Mononuclear cell (primary cell): ENCODE results near the gene B4GALT5. TPM values are rescaled to one million over a fixed set of nuclear protein-coding genes. Genes with fewer than 3 reads are reported as not detected.
"Not testable (repeated sequence)": the region's sequence is repeated elsewhere in the genome, so short reads cannot be mapped to it uniquely, and the experiment has no call there.

Source experiments
- H3K27me3 ChIP-seq: 2 replicates; pipeline ENCODE4 v1.6.0; 2011; ENCODE audit warnings: low read length, control low read depth; ENCODE audit not compliant: insufficient read depth
- H3K4me1 ChIP-seq: 2 replicates; pipeline ENCODE4 v1.5.1; 2011; ENCODE audit warnings: mild to moderate bottlenecking, low read length, control low read depth; ENCODE audit not compliant: insufficient read depth
- H3K4me3 ChIP-seq: 2 replicates; pipeline ENCODE4 v1.5.1; 2011; ENCODE audit warnings: mild to moderate bottlenecking, low read length, moderate library complexity
- H3K9me3 ChIP-seq: 2 replicates; pipeline ENCODE4 v1.5.1; 2011; ENCODE audit warnings: low read depth, mild to moderate bottlenecking, control low read depth, low read length
- total RNA-seq: library from RNA; depleted of rRNA; stranded (reverse); fragments of >200 nt; gene quantifications from one replicate; pipeline ENCODE4 v1.2.3, GENCODE V29; 2012

The B4GALT5 gene
- total RNA-seq, 1 donor: 16.0 TPM

GRCh38 chr20:49630396-49630951, 83.2 kb downstream of the B4GALT5 start:
- no peaks in the 10 kb centered on the region for H3K9me3 ChIP-seq
- H3K4me1 ChIP-seq: peaks cover 6% of the 10 kb centered on the region
- no peaks in the 10 kb centered on the region for H3K27me3 ChIP-seq
- H3K4me3 ChIP-seq: no peak overlapping the region

DNA sequence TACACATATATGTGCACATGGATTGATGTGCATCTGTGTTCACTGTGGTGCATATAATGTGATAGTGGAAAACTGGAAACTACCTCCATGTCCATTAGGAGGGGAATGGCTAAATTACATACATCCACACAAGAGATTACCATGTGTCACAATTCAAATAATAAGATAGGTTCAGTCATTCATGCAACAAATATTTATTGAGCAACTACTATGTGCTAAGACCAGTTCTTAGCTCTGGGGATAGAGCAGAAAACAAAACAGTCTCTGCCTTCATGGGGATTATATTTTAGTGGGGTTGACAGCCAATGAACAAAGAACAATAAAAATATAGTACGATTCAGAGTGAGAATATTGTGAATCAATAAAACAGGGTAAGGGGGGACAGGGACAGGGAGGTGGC, 84.1 kb downstream of the B4GALT5 start:
- no peaks in the 10 kb centered on the region for H3K9me3 ChIP-seq
- H3K4me1 ChIP-seq: peaks cover 8% of the 10 kb centered on the region
- H3K4me3 ChIP-seq: no peak overlapping the region
- H3K27me3 ChIP-seq: no peaks in the 10 kb centered on the region

- H3K4me1 ChIP-seq, H3K9me3 ChIP-seq, H3K27me3 ChIP-seq, H3K4me3 ChIP-seq: not testable (repeated sequence)
Measured at GRCh38 chr20:49628280-49628679, 85.4 kb downstream of the B4GALT5 start.

GRCh38 chr20:49627329-49627761, 86.3 kb downstream of the B4GALT5 start:
- Histone ChIP-seq H3K27me3 (no peaks in the 10 kb centered on the region), H3K4me3 (no peak overlapping the region), H3K9me3 (no peaks in the 10 kb centered on the region), H3K4me1 (peaks cover 8% of the 10 kb centered on the region)

DNA sequence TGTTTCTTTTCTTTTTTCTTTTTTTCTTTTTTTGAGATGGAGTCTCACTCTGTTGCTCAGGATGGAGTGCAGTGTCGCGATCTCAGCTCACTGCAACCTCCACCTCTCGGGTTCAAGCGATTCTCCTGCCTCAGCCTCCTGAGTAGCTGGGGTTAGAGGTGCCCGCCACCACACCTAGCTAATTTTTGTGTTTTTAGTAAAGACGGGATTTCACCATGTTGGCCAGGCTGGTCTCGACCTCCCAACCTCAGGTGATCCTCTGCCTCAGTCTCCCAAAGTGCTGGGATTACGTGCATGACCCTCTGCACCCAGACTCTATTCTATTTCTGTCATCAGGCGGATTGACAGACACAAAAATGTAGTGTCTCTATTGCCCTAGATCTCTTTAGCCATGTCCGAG, 88.7 kb downstream of the B4GALT5 start:
- H3K9me3 ChIP-seq, H3K27me3 ChIP-seq, H3K4me3 ChIP-seq: not testable (repeated sequence)
- peaks cover 20% of the 10 kb centered on the region for H3K4me1 ChIP-seq

- Histone ChIP-seq H3K9me3 (no peaks in the 10 kb centered on the region), H3K4me3 (no peak overlapping the region), H3K27me3 (no peaks in the 10 kb centered on the region), H3K4me1 (peaks cover 23% of the 10 kb centered on the region)
Measured at GRCh38 chr20:49624317-49624716, 89.4 kb downstream of the B4GALT5 start.

DNA sequence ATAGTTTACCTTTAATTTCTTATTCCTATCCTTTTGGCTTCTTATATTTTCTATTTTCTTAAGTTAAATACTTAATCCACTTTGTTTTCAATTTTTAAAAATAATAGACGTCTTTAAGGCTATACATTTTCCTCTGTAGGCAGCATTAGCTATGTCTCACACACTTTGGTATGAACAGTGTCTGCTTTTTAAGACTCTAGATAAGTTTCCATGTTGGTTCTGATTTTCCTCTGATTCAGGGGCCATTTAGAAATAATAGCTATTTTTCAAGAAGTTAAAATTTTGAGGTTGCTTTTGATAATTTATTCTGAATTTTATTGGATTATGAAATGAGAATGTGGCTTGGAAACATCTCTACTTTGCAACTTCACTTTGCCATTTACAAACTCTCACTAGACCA, 91.4 kb downstream of the B4GALT5 start:
- no peak overlapping the region for H3K4me3 ChIP-seq
- no peaks in the 10 kb centered on the region for H3K27me3 ChIP-seq
- no peaks in the 10 kb centered on the region for H3K9me3 ChIP-seq
- peaks cover 23% of the 10 kb centered on the region for H3K4me1 ChIP-seq

- no peaks in the 10 kb centered on the region for H3K27me3 ChIP-seq
- H3K9me3 ChIP-seq: no peaks in the 10 kb centered on the region
- no peak overlapping the region for H3K4me3 ChIP-seq
- peaks cover 18% of the 10 kb centered on the region for H3K4me1 ChIP-seq
Measured at GRCh38 chr20:49620364-49621240, 93.1 kb downstream of the B4GALT5 start.

GRCh38 chr20:49619113-49620048, 94.3 kb downstream of the B4GALT5 start:
- Histone ChIP-seq H3K27me3 (no peaks in the 10 kb centered on the region), H3K4me1 (peaks cover 15% of the 10 kb centered on the region), H3K9me3 (no peaks in the 10 kb centered on the region), H3K4me3 (no peak overlapping the region)

DNA sequence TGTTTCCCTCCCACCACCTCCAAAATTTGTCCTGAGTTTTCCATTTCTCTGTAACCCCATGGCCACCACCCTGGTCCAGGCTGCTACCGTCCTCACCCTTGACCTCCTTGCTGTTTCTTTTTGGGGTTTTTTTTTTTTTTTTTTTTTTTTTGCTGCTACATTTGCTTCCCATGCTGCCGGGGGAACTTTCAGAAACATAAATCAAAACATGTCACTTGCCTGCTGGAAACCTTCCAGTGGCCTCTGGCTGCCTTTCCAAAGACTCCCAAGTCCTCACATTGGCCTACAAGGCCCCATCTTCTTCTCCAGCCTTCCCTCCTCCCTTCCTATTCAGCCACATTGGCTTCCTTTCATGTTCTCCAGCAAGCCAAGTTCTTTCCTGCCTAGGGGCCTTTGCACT, 95.4 kb downstream of the B4GALT5 start:
- no peaks in the 10 kb centered on the region for H3K9me3 ChIP-seq
- H3K27me3 ChIP-seq: no peaks in the 10 kb centered on the region
- no peak overlapping the region for H3K4me3 ChIP-seq
- H3K4me1 ChIP-seq: peaks cover 15% of the 10 kb centered on the region

DNA sequence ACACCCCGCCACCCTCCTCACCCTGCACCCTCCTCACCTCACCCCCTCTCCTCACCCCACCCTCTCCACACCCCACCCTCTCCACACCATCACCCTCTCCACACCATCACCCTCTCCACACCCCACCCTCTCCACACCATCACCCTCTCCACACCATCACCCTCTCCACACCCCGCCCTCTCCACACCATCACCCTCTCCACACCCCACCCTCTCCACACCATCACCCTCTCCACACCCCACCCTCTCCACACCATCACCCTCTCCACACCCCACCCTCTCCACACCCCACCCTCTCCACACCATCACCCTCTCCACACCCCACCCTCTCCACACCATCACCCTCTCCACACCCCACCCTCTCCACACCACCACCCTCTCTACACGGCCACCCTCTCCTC, 96.3 kb downstream of the B4GALT5 start:
- H3K4me3 ChIP-seq, H3K9me3 ChIP-seq, H3K27me3 ChIP-seq: not testable (repeated sequence)
- H3K4me1 ChIP-seq: peaks cover 15% of the 10 kb centered on the region

DNA sequence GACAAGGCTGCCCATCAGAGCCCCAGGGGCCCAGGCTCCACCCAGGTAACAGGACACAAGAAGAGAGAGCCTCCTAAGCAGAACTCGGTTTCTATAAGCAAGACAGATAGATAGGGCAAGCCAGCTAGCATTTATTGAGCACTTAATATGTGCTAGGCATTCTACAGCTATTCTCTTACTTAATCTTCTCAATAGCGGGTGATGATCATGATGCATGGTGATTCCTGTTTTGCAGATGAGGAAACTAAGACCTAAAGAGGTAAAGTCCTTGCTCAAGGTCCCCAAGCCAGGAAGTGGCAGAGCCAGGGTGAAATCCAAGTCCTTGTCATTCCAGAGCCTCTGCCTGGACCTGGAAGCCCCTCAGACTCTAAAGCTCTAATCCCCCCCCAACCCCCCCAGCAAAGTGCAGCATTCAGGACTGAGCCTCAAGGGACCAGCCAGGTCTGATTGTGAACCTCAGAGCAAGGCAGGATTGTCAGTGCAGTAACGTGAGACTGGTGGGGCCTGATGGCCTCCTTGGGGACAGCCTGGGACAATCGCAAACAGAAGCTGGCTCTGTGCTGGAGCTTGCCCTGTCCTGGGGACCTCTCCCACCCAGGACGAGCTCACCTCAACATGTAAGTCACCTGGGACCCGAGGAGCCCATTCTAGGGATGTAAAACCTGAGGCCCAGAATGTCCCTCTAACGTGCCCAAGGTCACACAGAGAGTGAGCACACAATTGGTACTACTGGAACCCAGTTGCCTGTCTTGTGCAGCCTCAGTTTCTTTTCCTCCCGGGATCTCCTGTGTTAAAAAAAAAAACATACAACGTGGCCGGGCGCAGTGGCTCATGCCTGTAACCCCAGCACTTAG, 97.3 kb downstream of the B4GALT5 start:
- H3K4me3 ChIP-seq: no peak overlapping the region
- no peaks in the 10 kb centered on the region for H3K9me3 ChIP-seq
- peaks cover 16% of the 10 kb centered on the region for H3K4me1 ChIP-seq
- H3K27me3 ChIP-seq: no peaks in the 10 kb centered on the region

DNA sequence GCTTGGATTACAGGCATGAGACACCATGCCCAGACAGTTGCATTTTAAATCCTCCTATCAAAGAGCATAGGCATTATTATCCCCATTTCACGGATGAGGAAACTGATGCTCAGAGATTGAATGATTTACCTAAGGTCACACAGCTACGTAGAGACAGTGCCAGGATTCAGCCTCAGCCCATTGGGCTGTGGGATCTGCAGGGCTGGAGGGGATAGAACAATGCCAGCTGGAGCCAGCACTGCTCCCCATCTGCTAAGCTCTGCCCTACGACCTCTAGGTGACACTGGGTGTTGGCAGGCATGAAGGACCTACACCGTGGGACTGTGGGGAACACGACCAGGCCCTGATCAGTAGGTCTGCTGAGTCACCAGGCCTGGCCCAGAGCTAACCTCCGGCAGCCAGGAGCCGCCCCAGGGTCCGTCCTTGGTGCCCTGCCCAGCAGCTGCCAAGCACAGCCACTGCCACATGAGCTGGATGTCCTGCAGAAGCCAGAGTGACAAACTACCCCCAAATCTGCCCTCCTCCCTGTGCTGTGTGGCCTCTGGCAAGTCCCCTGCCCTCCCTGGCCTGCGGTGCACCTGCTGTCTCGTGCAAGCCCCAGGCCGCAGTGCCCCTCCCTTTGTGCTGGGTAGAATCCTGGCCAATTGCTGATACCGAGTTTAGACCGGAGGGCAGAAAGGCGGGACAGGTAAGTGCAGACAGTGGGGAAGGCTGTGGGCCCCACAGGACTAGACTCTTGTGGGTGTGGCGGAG, 98.1 kb downstream of the B4GALT5 start:
- no peaks in the 10 kb centered on the region for H3K9me3 ChIP-seq

DNA sequence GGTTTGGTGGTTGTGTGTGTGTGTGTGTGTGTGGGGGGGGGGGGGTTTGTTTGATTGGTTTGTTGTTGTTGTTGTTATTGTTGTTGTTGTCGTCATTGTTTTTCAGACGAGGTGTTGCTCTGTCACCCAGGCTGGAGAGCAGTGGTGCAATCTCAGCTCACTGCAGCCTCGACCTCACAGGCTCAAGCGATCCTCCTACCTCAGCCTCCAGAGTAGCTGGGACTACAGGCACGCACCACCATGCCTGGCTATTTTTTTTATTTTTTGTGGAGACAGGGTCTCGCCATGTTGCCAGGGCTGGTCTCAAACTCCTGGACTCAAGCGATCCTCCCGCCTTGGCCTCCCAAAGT, 98.7 kb downstream of the B4GALT5 start:
- not testable (repeated sequence) for H3K4me3 ChIP-seq, H3K27me3 ChIP-seq, H3K9me3 ChIP-seq
- peaks cover 13% of the 10 kb centered on the region for H3K4me1 ChIP-seq

More for the DNA sequence above, 98.1 kb downstream of the B4GALT5 start:
- no peak overlapping the region for H3K4me3 ChIP-seq
- no peaks in the 10 kb centered on the region for H3K27me3 ChIP-seq
- H3K4me1 ChIP-seq: peaks cover 17% of the 10 kb centered on the region
